ENCODE data around the gene CCDC92. TPM values are rescaled to one million over a fixed set of nuclear protein-coding genes. Genes with fewer than 3 reads are reported as not detected.

The CCDC92 gene
- total RNA-seq, 1 experiment from 2014 or later = 53.7 TPM

GRCh38 chr12:123957196-123957595 is 15.4 kb downstream of the CCDC92 start:
- H3K27me3 ChIP-seq (ENCODE audit: control insufficient read depth, insufficient read depth, low read length) = no peaks in the 10 kb centered on the region
- no peak overlapping the region for H3K27ac ChIP-seq (ENCODE audit: low read length)
- ATAC-seq = no peak
- H3K4me1 ChIP-seq (ENCODE audit: control insufficient read depth, insufficient read depth, low read length) = no peaks in the 10 kb centered on the region; the same call in 1 of the 2 replicates
- H3K4me3 ChIP-seq (ENCODE audit: low read depth in 2 of 2, low read length in 2 of 2) = no peak overlapping the region
- intact Hi-C loops (cut with micrococcal nuclease; ENCODE audit: unreplicated experiment) = no loop called here
- TF ChIP-seq TCF7L2 (IDR thresholded peaks at IDR 0.05; ENCODE audit: low read depth, low read length) (no peak), POLR2AphosphoS5 (IDR thresholded peaks at IDR 0.05; ENCODE audit: low read depth, low read length) (no peak), REST (IDR thresholded peaks at IDR 0.05; ENCODE audit: insufficient read depth in 1 of 2, low read depth in 2 of 2, low read length in 1 of 2) (no peak), SIN3A (IDR thresholded peaks at IDR 0.05; ENCODE audit: borderline replicate concordance, insufficient read depth, low read depth, low read length) (no peak)
- TF ChIP-seq, protein P1, sequence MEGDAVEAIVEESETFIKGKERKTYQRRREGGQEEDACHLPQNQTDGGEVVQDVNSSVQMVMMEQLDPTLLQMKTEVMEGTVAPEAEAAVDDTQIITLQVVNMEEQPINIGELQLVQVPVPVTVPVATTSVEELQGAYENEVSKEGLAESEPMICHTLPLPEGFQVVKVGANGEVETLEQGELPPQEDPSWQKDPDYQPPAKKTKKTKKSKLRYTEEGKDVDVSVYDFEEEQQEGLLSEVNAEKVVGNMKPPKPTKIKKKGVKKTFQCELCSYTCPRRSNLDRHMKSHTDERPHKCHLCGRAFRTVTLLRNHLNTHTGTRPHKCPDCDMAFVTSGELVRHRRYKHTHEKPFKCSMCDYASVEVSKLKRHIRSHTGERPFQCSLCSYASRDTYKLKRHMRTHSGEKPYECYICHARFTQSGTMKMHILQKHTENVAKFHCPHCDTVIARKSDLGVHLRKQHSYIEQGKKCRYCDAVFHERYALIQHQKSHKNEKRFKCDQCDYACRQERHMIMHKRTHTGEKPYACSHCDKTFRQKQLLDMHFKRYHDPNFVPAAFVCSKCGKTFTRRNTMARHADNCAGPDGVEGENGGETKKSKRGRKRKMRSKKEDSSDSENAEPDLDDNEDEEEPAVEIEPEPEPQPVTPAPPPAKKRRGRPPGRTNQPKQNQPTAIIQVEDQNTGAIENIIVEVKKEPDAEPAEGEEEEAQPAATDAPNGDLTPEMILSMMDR (IDR thresholded peaks at IDR 0.05) = no peak
- no peak for DNase-seq (ENCODE audit: low read depth, low spot score)
- no TSS peak for BruUV-seq (replicated peaks)
- no peaks in the 10 kb centered on the region for H3K9me3 ChIP-seq (ENCODE audit: control insufficient read depth, insufficient read depth, low read depth, low read length)
- CTCF ChIA-PET = no interaction called here
- POLR2A ChIA-PET = no interaction called here
- in situ Hi-C loops (cut with HindIII; ENCODE audit: low pct_unique_long_range_greater_than_20kb, low sequenced_read_pairs) = no loop called here
- H3K36me3 ChIP-seq (ENCODE audit: control insufficient read depth, insufficient read depth, low read length) = no peaks in the 10 kb centered on the region

DNA sequence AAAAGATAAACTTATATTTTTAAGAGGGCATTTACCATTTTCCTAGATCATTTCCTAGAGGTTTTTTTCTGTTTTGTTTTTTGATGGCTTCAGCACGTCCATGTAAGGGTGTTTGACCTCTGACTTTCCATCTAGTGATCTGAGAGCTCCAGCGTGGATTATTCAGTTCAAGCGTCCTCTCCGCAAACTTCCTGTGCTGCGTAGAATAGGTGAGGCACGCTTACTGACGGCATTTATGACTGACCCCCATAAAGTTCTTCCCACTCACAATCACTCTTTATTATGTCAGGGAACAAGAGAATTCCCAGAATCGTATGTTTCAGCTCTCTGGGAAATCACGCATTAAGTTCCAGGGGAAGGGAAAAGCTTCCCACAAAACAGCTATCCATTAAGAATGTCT is 16.4 kb downstream of the CCDC92 start:
- Histone ChIP-seq H3K9me3 (ENCODE audit: control insufficient read depth, insufficient read depth, low read depth, low read length) (no peaks in the 10 kb centered on the region), H3K36me3 (ENCODE audit: control insufficient read depth, insufficient read depth, low read length) (no peaks in the 10 kb centered on the region), H3K4me1 (ENCODE audit: control insufficient read depth, insufficient read depth, low read length) (no peaks in the 10 kb centered on the region; the same call in 1 of the 2 replicates), H3K4me3 (ENCODE audit: low read depth in 2 of 2, low read length in 2 of 2) (no peak overlapping the region), H3K27me3 (ENCODE audit: control insufficient read depth, insufficient read depth, low read length) (no peaks in the 10 kb centered on the region), H3K27ac (ENCODE audit: low read length) (no peak overlapping the region)
- ChIA-PET POLR2A (no interaction called here), CTCF (no interaction called here)
- no peak for DNase-seq (ENCODE audit: low read depth, low spot score)
- no peak for ATAC-seq
- intact Hi-C loops (cut with micrococcal nuclease; ENCODE audit: unreplicated experiment) (no loop called here), in situ Hi-C loops (cut with HindIII; ENCODE audit: low pct_unique_long_range_greater_than_20kb, low sequenced_read_pairs) (no loop called here)
- BruUV-seq (replicated peaks) = no TSS peak
- TF ChIP-seq REST (IDR thresholded peaks at IDR 0.05; ENCODE audit: insufficient read depth in 1 of 2, low read depth in 2 of 2, low read length in 1 of 2) = no peak
- TF ChIP-seq SIN3A (IDR thresholded peaks at IDR 0.05; ENCODE audit: borderline replicate concordance, insufficient read depth, low read depth, low read length) = no peak
- TF ChIP-seq POLR2AphosphoS5 (IDR thresholded peaks at IDR 0.05; ENCODE audit: low read depth, low read length) = no peak
- TF ChIP-seq TCF7L2 (IDR thresholded peaks at IDR 0.05; ENCODE audit: low read depth, low read length) = no peak
- TF ChIP-seq, protein P1 (IDR thresholded peaks at IDR 0.05) = no peak
